Activated CD4-positive, alpha-beta T cell treated with anti-CD3 and anti-CD28 coated beads for 48 hours (primary cell): ENCODE measurements around the gene TMEM254.
"Not testable (repeated sequence)": the region's sequence is repeated elsewhere in the genome, so short reads cannot be mapped to it uniquely, and the experiment has no call there.

ENCODE experiments used
- DNase-seq: peaks from one replicate; pipeline ENCODE4 v3.0.0-alpha.2; 2020

The TMEM254 gene

GRCh38 chr10:80077869-80078447, 507 bp upstream of the TMEM254 start:
- DNase-seq, result no peak

DNA sequence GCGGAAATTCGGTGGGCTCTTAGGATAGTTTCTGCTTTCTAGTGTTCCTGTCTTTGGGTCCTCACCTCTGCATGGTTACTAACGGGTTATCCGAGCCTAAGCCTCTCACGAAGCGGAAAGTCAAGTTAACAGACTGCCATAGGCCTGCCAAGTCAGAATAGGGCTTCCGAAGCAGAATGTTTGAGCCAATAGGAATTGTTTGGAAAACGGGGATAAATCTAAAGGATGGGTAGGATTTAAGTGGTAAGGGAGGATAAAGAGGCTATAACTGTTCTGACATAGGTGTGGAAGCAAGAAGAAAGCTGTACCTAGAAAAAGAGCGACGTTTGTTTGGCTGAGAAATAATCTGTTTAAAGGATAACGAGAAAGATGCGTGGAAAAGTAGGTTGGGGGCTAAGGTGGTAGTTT, 851 bp downstream of the TMEM254 start:
- DNase-seq, result no peak

GRCh38 chr10:80081026-80081425, 2.6 kb downstream of the TMEM254 start:
- DNase-seq, result no peak

DNA sequence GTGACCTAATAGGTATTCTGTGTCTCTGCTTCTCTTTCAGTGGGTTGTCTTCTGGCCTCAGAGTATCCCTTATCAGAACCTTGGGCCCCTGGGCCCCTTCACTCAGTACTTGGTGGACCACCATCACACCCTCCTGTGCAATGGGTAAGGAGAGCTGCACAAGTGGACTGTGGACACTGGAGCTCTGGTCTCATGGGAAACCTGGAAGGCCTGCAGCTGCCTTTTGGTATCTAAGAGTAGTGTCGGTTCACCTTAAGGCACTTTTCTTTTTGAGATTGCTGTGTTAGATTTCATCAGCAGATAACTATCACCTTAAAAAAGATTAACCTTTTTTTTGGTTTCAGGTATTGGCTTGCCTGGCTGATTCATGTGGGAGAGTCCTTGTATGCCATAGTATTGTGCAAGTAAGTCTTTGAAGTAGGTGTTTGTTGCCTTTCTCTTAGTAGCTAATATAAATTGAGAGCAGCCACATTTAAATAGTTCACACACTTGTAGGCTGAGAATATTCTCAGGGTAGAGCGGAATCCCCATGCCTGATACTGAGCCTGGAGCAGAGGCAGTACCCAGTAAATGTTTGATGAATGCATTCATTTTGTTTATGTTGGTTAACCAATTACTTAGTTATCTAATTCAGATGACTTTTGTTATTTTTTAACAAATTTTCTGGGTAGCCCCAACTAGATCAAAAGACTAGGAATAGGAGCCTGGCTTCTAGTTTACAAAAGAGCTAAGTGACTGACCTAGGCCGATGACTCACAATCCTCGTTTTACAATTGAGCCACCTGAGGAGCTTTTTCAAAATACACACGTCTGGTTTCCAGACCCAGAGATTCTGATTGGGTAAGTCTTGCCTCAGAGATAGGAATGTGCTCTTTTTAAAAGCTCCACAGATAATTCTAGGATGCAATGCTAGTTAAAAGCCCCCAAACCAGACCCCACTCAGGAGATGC, 3.6 kb downstream of the TMEM254 start:
- no peak for DNase-seq

DNA sequence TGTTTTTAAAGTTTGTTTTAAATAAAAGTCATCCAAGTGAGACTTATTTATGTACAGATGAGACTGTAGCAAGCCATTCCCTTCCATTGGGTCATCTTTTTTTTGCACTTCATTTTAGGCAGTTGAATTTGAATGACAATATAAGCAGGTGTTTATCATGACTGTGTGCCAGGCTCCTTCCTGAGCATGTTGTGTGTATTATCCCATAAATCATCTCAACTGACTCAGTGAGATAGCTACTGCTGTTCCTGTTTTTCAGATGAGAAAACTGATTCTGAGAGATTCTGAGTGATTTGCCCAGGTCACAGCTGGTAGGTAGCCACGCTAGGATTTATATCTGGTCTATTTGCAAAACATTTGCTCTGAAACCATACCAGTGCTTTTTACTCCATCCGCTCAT, 11.7 kb downstream of the TMEM254 start:
- DNase-seq, result no peak

DNA sequence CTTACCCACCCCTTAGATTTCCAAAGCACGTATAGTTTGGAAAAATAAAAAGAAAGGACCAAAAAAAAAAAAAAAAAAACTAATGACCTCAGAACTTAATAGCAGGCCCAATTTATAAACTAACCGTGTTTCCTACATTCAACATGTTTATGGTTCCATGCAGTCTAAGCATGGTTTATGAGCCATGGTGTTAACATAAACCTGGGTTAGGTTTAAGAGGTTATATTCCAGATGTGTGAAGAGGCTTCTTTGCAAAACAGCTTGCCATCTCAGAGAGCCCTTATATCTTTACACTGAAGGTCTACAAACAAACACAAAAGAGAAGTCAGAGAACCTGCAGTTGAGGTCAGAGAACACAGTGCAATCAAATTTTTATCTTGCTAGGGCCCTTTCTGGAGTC, 15.8 kb downstream of the TMEM254 start:
- DNase-seq, result no peak

GRCh38 chr10:80098272-80098671, 19.8 kb downstream of the TMEM254 start:
- DNase-seq, result not testable (repeated sequence)

DNA sequence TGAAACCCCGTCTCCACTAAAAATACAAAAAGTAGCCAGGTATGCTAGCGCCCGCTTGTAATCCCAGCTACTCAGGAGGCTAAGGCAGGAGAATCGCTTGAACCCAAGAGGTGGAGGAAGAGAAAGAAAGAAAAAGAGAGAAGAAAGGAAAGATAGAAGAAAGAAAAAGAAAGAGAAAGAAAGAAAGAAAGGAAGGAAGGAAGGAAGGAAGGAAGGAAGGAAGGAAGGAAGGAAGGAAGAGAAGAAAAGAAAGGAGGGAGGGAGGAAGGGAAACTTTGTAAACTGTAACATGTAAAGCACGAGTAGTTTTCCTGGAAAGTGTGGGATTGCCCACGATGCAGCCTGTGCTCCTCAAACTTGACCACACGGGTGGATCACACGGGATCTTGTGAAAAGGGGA, 20.8 kb downstream of the TMEM254 start:
- not testable (repeated sequence) for DNase-seq

DNA sequence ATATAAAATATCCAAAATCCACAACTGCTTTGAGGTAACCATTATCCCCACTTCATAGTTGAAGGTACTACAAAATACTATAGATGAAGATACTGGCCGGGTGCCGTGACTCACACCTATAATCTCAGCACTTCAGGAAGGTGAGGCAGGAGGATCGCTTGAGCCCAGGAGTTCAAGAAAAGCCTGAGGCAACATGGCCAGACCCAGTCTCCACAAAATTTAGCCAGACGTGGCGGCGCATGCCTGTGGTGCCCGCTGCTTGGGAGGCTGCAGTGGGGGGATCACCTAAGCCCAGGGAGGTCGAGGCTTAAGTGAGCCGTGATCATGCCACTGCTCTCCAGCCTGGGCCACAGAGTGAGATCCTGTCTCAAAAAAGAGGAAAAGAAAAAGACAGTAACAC, 21.7 kb downstream of the TMEM254 start:
- no peak for DNase-seq

GRCh38 chr10:80100861-80101695, 22.6 kb downstream of the TMEM254 start:
- DNase-seq, result no peak

DNA sequence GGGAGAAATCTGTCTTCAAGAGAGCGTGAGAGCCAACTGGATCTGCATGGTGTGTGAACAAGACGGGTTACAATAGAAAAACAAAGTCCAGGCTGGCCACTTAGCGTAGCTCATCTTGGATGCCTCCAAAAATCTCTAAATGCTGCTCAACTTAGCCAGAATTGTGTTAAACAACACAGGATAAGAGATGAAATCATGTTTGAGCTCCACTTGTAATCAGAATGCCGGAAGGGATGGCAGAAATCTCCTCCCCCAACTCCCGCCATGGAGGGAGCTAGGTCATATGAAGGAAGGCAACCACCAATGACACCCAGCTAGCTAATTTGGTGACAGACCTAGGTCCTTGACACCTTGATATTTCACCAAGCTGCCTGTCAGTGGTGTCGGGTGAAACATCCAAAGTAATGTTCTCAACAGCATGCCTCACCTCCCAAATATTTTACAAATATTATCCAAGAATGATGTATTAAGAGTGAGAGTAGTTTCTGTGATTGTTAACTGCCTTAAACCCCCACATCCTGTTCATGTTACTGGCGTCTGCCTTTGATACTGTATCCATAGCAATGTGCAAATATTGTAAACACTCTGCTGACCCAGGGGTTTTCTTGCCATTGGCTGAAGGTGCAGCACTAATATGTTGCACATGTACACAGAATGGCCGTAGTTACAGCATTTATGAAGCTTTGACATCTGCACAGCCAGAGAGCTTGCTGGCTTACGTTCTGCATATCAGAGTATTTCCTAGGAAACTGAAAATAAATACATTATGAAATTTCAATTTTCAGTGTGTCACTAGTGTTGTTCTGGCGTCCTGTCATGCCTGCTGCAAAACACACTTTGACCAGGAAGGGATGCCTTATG, 25.8 kb downstream of the TMEM254 start:
- no peak for DNase-seq

DNA sequence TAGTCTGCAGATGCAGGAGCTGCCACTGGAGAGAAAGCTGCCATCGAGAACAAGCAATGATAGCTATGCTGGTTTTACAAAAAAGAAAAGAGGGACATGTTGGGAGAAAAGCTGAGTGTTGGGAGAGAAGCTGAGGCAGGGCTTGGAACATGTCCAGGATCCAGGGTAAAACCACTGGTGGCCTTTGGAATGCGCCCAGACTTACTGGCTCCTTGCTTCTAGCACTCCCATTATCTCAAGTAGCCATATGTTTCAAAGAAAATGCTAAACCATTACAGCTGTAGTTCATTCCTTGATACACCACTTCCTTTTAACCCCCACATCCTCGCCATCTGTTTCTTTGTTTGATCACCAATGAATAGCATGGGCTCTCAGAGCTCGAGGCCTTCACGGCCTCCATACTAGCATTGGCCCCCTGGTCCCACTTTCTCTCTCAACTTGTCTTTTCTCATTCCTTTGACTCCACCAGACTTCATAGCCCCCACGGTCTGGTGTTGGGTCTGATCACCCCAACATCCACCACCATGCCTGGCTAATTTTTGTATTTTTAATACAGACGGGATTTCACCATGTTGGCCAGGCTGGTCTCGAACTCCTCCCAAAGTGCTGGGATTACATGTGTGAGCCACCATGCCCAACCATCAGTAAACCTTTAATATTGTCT, 30.2 kb downstream of the TMEM254 start:
- no peak for DNase-seq

GRCh38 chr10:80110986-80111385, 32.5 kb downstream of the TMEM254 start:
- DNase-seq, result no peak

DNA sequence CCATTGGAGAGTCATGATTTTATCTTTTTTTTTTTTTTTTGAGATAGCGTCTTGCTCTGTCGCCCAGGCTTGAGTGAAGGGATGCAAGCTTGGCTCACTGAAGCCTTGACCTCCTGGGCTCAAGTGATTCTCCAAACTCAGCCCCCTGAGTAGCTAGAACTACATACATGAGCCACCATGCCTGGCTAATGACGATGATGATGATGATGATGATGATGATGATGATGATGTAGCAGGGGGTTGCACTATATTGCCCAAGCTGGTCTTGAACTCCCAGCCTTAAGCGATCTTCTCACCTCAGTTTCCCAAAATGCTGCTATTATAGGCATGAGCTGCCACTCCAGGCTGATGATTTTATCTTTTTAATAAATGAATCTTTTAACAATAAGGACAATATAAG, 40.2 kb downstream of the TMEM254 start:
- DNase-seq, result no peak

GRCh38 chr10:80122110-80122710, 43.7 kb downstream of the TMEM254 start:
- DNase-seq, result no peak

- no peak for DNase-seq
Observed at GRCh38 chr10:80122746-80123145, 44.3 kb downstream of the TMEM254 start.

DNA sequence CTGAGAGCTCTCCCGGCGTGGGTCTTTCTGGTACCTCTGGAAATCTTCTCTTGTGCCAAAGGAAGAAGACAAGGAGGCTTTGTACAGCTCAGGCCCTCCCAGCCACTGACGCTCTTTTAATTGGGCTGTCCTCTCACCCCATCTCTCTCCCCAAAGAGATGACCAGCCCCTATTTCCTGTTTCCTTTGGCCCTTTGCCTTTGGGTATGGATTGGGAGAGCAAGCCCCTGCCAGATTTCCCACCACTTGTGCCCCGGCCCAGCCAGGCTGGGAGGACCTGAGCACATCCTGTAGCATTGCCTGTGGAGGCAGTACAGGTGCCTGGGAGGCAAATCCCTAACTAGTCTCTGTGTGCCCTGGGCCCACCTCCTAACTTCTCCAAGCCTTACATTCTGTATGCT, 48.4 kb downstream of the TMEM254 start:
- DNase-seq, result no peak

GRCh38 chr10:80131499-80131901, 53.0 kb downstream of the TMEM254 start:
- DNase-seq, result no peak

DNA sequence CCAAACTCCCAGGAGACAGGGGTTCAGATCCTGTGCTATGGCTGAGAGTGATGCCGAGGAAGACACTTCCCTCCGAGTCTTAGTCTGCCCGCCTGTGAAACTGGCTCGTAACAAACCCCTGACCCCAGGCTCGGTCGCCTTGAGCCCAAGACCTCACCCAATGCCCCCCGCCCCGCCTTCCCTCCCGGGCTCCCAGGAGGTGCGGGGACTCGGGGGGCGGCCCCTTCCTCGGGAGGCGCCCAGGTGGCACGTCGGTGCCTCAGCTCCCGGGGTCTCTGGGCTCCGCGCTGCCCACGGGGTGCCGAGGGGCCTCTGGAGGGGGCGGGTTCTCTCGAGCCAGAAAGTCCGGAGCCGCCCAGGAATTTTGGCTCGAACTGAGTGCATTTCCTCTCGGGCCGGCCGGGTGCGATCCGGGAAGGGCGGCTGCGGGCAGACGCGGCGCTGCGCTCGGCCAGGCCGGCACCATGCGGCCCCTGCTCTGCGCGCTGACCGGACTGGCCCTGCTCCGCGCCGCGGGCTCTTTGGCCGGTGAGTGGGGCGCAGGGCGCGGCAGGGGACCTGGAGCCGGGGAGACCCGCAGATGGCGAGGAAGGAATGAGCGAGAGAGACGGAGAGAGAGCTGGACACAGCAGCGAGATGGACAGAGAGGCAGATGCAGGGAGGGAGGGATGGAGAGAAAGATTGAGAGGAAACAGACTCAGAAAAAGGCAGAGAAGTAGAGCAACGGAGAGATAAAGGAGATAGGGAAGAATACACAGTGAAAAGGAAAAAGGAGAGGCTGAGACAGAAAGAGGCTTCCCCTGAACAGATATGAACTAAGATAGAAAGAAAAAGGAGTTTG, 54.1 kb downstream of the TMEM254 start, which contains the start of gene PLAC9:
Gene PLAC9, plus strand, starts transcription at position 432 of the 841 bp plus-strand sequence. Its CDS starts 33 bp downstream, at position 465.
- no peak for DNase-seq

- no peak for DNase-seq
Observed at GRCh38 chr10:80133206-80133605, 54.7 kb downstream of the TMEM254 start.
